ENCODE data around the gene NLK. TPM values are rescaled to one million over a fixed set of nuclear protein-coding genes. Genes with fewer than 3 reads are reported as not detected.
"Not testable (repeated sequence)": the region's sequence is repeated elsewhere in the genome, so short reads cannot be mapped to it uniquely, and the experiment has no call there.

The NLK gene
- total and polyA plus RNA-seq, 2 donors (not counting 1 experiment from before 2014, with no cell fraction given) = 14.4 to 16.1 TPM

DNA sequence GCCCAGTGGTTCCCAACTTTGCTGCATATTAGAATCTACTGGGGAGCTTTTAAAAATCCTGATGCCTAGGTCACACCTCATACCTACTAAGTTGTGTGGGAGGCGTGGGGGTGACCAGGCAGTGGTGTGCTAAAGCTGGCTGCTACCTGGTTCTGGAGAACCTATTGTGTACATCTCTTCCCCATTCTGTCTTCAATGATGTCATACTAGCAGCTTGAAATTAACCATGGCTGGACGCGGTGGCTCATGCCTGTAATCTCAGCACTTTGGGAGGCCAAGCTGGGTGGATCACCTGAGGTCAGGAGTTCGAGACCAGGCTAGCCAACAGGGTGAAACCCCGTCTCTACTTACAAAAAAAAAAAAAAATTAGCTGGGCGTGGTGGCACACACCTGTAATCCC, 11.3 kb upstream of the NLK start:
- Histone ChIP-seq H3K4me3 (replicated peaks in 1 of 4; ENCODE audit: control extremely low read depth in 1 of 4, insufficient read depth in 1 of 4, low read depth in 3 of 4, low read length in 4 of 4) (no peak overlapping the region), H3K4me1 (ENCODE audit: control insufficient read depth, extremely low read depth, insufficient read depth, low read length) (no peaks in the 10 kb centered on the region), H3K4me2 (ENCODE audit: extremely low read depth, insufficient read depth, low read length) (no peak overlapping the region), H3K27me3 (ENCODE audit: control insufficient read depth, insufficient read depth, low read length) (no peaks in the 10 kb centered on the region), H4K20me1 (ENCODE audit: control insufficient read depth, extremely low read depth, insufficient read depth, low read length) (no peaks in the 10 kb centered on the region), H3K27ac (ENCODE audit: insufficient read depth, low read length) (no peak overlapping the region), H3K36me3 (ENCODE audit: control insufficient read depth, insufficient read depth, low read length) (no peaks in the 10 kb centered on the region), H3K9me3 (ENCODE audit: control insufficient read depth, insufficient read depth, low read depth, low read length) (no peaks in the 10 kb centered on the region), H3K9ac (ENCODE audit: insufficient read depth, low read length) (no peak overlapping the region), H3K79me2 (ENCODE audit: control insufficient read depth, insufficient read depth, low read length) (no peaks in the 10 kb centered on the region), H2AFZ (ENCODE audit: low read length) (no peak overlapping the region)
- no peak for DNase-seq (ENCODE audit: low read depth in 2 of 2)
- TF ChIP-seq EZH2 (IDR thresholded peaks at IDR 0.05; ENCODE audit: low read length, missing control alignments) = no peak
- TF ChIP-seq, protein P1, sequence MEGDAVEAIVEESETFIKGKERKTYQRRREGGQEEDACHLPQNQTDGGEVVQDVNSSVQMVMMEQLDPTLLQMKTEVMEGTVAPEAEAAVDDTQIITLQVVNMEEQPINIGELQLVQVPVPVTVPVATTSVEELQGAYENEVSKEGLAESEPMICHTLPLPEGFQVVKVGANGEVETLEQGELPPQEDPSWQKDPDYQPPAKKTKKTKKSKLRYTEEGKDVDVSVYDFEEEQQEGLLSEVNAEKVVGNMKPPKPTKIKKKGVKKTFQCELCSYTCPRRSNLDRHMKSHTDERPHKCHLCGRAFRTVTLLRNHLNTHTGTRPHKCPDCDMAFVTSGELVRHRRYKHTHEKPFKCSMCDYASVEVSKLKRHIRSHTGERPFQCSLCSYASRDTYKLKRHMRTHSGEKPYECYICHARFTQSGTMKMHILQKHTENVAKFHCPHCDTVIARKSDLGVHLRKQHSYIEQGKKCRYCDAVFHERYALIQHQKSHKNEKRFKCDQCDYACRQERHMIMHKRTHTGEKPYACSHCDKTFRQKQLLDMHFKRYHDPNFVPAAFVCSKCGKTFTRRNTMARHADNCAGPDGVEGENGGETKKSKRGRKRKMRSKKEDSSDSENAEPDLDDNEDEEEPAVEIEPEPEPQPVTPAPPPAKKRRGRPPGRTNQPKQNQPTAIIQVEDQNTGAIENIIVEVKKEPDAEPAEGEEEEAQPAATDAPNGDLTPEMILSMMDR (conservative IDR thresholded peaks at IDR 0.05 in 1 of 2, IDR thresholded peaks at IDR 0.05 in 1 of 2; ENCODE audit: low read depth in 1 of 2, low read length in 2 of 2) = no peak

DNA sequence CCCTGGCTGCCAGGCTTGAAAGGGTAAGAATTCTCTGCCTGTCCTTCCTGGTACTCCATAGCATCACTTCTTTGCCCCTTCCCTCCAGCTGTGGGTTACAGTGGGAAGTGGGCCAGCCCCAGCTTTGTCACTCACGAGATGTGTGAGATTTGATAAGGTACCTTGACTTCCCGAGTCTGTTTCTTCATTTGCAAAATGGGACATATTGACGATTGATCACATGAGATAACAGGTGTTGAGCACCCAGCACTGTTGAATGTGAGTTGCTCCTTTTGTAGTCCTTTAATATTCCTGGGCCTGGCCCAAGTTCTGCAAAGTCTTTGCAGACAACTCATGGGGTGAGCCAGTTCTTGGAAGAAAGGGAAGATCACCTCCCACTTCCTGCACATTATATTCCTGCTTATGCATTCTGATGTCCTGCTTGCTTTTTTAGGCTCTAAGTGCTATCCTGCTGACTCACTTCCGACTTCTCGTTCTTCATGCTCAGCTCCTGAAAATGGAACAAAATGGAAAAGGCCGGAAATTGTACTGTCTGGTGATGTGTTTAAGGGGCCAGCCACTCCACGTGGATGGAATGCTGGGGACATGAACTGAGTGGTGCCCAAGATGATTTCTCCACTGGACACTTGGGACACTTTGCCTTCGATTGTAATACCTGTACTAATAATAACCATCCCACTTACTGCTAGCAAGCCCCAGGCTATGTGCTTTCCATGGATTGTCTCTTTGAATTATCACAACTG, 8.3 kb upstream of the NLK start:
- H3K27ac ChIP-seq (ENCODE audit: insufficient read depth, low read length) = no peak overlapping the region
- peak; percentile 40 to 95 for DNase-seq (ENCODE audit: low read depth in 2 of 2)
- no peaks in the 10 kb centered on the region for H3K36me3 ChIP-seq (ENCODE audit: control insufficient read depth, insufficient read depth, low read length)
- H3K9ac ChIP-seq (ENCODE audit: insufficient read depth, low read length) = no peak overlapping the region
- H4K20me1 ChIP-seq (ENCODE audit: control insufficient read depth, extremely low read depth, insufficient read depth, low read length) = no peaks in the 10 kb centered on the region
- no peaks in the 10 kb centered on the region for H3K79me2 ChIP-seq (ENCODE audit: control insufficient read depth, insufficient read depth, low read length)
- H3K4me1 ChIP-seq (ENCODE audit: control insufficient read depth, extremely low read depth, insufficient read depth, low read length) = no peaks in the 10 kb centered on the region
- TF ChIP-seq EZH2 (IDR thresholded peaks at IDR 0.05; ENCODE audit: low read length, missing control alignments) = no peak
- TF ChIP-seq, protein P1 (conservative IDR thresholded peaks at IDR 0.05 in 1 of 2, IDR thresholded peaks at IDR 0.05 in 1 of 2; ENCODE audit: low read depth in 1 of 2, low read length in 2 of 2) = no peak
- no peak overlapping the region for H3K4me3 ChIP-seq (replicated peaks in 1 of 4; ENCODE audit: control extremely low read depth in 1 of 4, insufficient read depth in 1 of 4, low read depth in 3 of 4, low read length in 4 of 4)
- H3K9me3 ChIP-seq (ENCODE audit: control insufficient read depth, insufficient read depth, low read depth, low read length) = no peaks in the 10 kb centered on the region
- H2AFZ ChIP-seq (ENCODE audit: low read length) = peak overlapping the region; percentile 58
- H3K4me2 ChIP-seq (ENCODE audit: extremely low read depth, insufficient read depth, low read length) = peak overlapping the region; percentile 3
- no peaks in the 10 kb centered on the region for H3K27me3 ChIP-seq (ENCODE audit: control insufficient read depth, insufficient read depth, low read length)

DNA sequence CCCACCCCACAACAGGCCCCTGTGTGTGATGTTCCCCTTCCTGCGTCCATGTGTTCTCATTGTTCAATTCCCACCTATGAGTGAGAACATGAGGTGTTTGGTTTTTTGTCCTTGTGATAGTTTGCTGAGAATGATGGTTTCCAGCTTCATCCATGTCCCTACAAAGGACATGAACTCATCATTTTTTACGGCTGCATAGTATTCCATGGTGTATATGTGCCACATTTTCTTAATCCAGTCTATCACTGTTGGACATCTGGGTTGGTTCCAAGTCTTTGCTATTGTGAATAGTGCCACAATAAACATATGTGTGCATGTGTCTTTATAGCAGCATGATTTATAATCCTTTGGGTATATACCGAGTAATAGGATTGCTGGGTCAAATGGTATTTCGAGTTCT, 7.0 kb upstream of the NLK start:
- H3K27ac ChIP-seq (ENCODE audit: insufficient read depth, low read length) = not testable (repeated sequence)

DNA sequence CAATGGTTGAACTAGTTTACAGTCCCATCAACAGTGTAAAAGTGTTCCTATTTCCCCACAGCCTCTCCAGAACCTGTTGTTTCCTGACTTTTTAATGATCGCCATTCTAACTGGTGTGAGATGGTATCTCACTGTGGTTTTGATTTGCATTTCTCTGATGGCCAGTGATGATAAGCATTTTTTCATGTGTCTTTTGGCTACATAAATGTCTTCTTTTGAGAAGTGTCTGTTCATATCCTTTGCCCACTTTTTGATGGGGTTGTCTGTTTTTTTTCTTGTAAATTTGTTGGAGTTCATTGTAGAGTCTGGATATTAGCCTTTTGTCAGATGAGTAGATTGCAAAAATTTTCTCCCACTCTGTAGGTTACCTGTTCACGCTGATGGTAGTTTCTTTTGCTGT, 6.6 kb upstream of the NLK start:
- not testable (repeated sequence) for H3K4me2 ChIP-seq (ENCODE audit: extremely low read depth, insufficient read depth, low read length); H3K4me3 ChIP-seq (replicated peaks in 1 of 4; ENCODE audit: control extremely low read depth in 1 of 4, insufficient read depth in 1 of 4, low read depth in 3 of 4, low read length in 4 of 4); H3K79me2 ChIP-seq (ENCODE audit: control insufficient read depth, insufficient read depth, low read length); H2AFZ ChIP-seq (ENCODE audit: low read length); H3K27me3 ChIP-seq (ENCODE audit: control insufficient read depth, insufficient read depth, low read length); H3K9ac ChIP-seq (ENCODE audit: insufficient read depth, low read length); H3K4me1 ChIP-seq (ENCODE audit: control insufficient read depth, extremely low read depth, insufficient read depth, low read length); DNase-seq (ENCODE audit: low read depth in 2 of 2); H3K9me3 ChIP-seq (ENCODE audit: control insufficient read depth, insufficient read depth, low read depth, low read length); H3K36me3 ChIP-seq (ENCODE audit: control insufficient read depth, insufficient read depth, low read length); H4K20me1 ChIP-seq (ENCODE audit: control insufficient read depth, extremely low read depth, insufficient read depth, low read length); H3K27ac ChIP-seq (ENCODE audit: insufficient read depth, low read length)

More for the DNA sequence above, 7.0 kb upstream of the NLK start:
- not testable (repeated sequence) for H4K20me1 ChIP-seq (ENCODE audit: control insufficient read depth, extremely low read depth, insufficient read depth, low read length); H3K79me2 ChIP-seq (ENCODE audit: control insufficient read depth, insufficient read depth, low read length); H3K36me3 ChIP-seq (ENCODE audit: control insufficient read depth, insufficient read depth, low read length); H3K9ac ChIP-seq (ENCODE audit: insufficient read depth, low read length); H3K9me3 ChIP-seq (ENCODE audit: control insufficient read depth, insufficient read depth, low read depth, low read length); H3K4me3 ChIP-seq (replicated peaks in 1 of 4; ENCODE audit: control extremely low read depth in 1 of 4, insufficient read depth in 1 of 4, low read depth in 3 of 4, low read length in 4 of 4); H2AFZ ChIP-seq (ENCODE audit: low read length); H3K4me1 ChIP-seq (ENCODE audit: control insufficient read depth, extremely low read depth, insufficient read depth, low read length); H3K27me3 ChIP-seq (ENCODE audit: control insufficient read depth, insufficient read depth, low read length); H3K4me2 ChIP-seq (ENCODE audit: extremely low read depth, insufficient read depth, low read length); DNase-seq (ENCODE audit: low read depth in 2 of 2)

Data from fibroblast of lung (primary cell).